BJ (cell line): ENCODE results near the gene COL20A1. TPM values are rescaled to one million over a fixed set of nuclear protein-coding genes. Genes with fewer than 3 reads are reported as not detected.

Experiments
- CTCF ChIA-PET: fragments of 350-600 bp; formaldehyde crosslinking; extraction: SDS; loops from one replicate; lab custom pipeline; 2021; ENCODE audit warnings: antibody characterized with exemption, inconsistent platforms; lab: Yijun Ruan, JAX
- POLR2A ChIA-PET: fragments of 300-600 bp; sonication (Branson Sonifier 250); formaldehyde crosslinking; extraction: SDS; loops from one replicate; lab custom pipeline; 2021; ENCODE audit warnings: antibody characterized with exemption; lab: Charles Lee
- DNase-seq: peaks from one replicate; pipeline ENCODE4 v3.0.0-alpha.2; 2011; ENCODE audit warnings: low read depth
- H3K27me3 ChIP-seq: 2 replicates; pipeline ENCODE4 v1.6.0; 2011; ENCODE audit warnings: low read length; ENCODE audit not compliant: control insufficient read depth, insufficient read depth
- H3K36me3 ChIP-seq: 2 replicates; pipeline ENCODE4 v1.5.1; 2011; ENCODE audit warnings: low read length; ENCODE audit not compliant: control insufficient read depth, insufficient read depth
- H3K4me3 ChIP-seq: 2 replicates; pipeline ENCODE4 v1.5.1; 2011; ENCODE audit warnings: low read depth, mild to moderate bottlenecking, control low read depth, low read length
- CTCF ChIP-seq: IDR thresholded peaks from 2 replicates; pipeline ENCODE4 v1.5.1; 2011; ENCODE audit warnings: low read depth, mild to moderate bottlenecking, control low read depth, inconsistent platforms, low read length, moderate library complexity; ENCODE audit not compliant: insufficient read depth
- polyA plus RNA-seq: library from polyadenylated mRNA; depleted of rRNA; stranded (reverse); fragments of >200 nt; gene quantifications from 2 replicates; pipeline ENCODE4 v1.2.3, GENCODE V29; 2011

COL20A1 gene
- polyA plus RNA-seq, 1 experiment, result not detected

GRCh38 chr20:63287697-63288580, 5.0 kb upstream of the COL20A1 start:
- ChIA-PET POLR2A (no interaction called here), CTCF (interaction anchor here (0.9 to 2.7 kb wide), 6 partner anchors 9 to 64 kb away, joined by 3 to 17 read pairs (median 3); partner anchors contain the start of gene ARFGAP1)
- H3K4me3 ChIP-seq, result no peak overlapping the region
- DNase-seq, result no peak
- TF ChIP-seq CTCF, result no peak
- H3K27me3 ChIP-seq, result no peaks in the 10 kb centered on the region
- peaks cover 44% of the 10 kb centered on the region for H3K36me3 ChIP-seq

- ChIA-PET CTCF (interaction anchor here (0.9 to 2.1 kb wide), 4 partner anchors 8 to 65 kb away, joined by 3 to 8 read pairs (median 3); partner anchors contain the start of gene ARFGAP1), POLR2A (no interaction called here)
- H3K36me3 ChIP-seq, result peaks cover 36% of the 10 kb centered on the region
- no peak for DNase-seq
- no peak overlapping the region for H3K4me3 ChIP-seq
- no peaks in the 10 kb centered on the region for H3K27me3 ChIP-seq
- TF ChIP-seq CTCF, result no peak
Observed at GRCh38 chr20:63288581-63289251, 4.3 kb upstream of the COL20A1 start.

GRCh38 chr20:63289311-63290135, 3.5 kb upstream of the COL20A1 start:
- POLR2A ChIA-PET, result no interaction called here
- CTCF ChIA-PET, result interaction anchor here (0.8 to 4.5 kb wide), 4 partner anchors 13 to 66 kb away, joined by 3 to 36 read pairs (median 6); partner anchors contain the start of gene ARFGAP1
- H3K27me3 ChIP-seq, result no peaks in the 10 kb centered on the region; the same call in 1 of the 2 replicates
- H3K4me3 ChIP-seq, result no peak overlapping the region
- DNase-seq, result no peak
- no peak for TF ChIP-seq CTCF
- peaks cover 32% of the 10 kb centered on the region for H3K36me3 ChIP-seq

- Histone ChIP-seq H3K4me3 (no peak overlapping the region), H3K36me3 (peaks cover 26% of the 10 kb centered on the region), H3K27me3 (peaks cover 3% of the 10 kb centered on the region; the same call in 1 of the 2 replicates)
- ChIA-PET CTCF (interaction anchor here (0.8 to 4.5 kb wide), 7 partner anchors 8 to 66 kb away, joined by 4 to 36 read pairs (median 7); partner anchors contain the start of gene ARFGAP1), POLR2A (no interaction called here)
- DNase-seq, result no peak
- no peak for TF ChIP-seq CTCF
Observed at GRCh38 chr20:63290136-63290676, 2.8 kb upstream of the COL20A1 start.
